ENCODE data around the gene AP3B1.

DNA sequence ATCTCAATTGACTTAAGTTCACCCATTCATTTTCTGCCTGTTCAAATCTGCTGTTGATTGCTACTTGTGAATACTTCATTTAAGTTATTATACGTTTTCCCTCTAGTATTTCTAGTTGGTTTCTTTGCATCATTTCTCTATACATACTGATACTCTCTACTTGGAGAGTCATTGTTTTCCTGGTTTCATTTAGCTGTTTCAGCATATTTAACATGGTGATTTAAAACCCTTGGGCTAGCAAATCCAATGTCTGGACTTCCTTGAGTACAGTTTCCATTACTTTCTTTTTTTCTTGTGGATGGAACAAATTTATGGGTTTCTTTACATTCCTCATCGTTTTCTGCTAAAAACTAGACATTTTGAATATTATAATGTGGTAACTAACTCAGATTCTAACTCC, 90.7 kb downstream of the AP3B1 start:
- TF ChIP-seq, protein P1, sequence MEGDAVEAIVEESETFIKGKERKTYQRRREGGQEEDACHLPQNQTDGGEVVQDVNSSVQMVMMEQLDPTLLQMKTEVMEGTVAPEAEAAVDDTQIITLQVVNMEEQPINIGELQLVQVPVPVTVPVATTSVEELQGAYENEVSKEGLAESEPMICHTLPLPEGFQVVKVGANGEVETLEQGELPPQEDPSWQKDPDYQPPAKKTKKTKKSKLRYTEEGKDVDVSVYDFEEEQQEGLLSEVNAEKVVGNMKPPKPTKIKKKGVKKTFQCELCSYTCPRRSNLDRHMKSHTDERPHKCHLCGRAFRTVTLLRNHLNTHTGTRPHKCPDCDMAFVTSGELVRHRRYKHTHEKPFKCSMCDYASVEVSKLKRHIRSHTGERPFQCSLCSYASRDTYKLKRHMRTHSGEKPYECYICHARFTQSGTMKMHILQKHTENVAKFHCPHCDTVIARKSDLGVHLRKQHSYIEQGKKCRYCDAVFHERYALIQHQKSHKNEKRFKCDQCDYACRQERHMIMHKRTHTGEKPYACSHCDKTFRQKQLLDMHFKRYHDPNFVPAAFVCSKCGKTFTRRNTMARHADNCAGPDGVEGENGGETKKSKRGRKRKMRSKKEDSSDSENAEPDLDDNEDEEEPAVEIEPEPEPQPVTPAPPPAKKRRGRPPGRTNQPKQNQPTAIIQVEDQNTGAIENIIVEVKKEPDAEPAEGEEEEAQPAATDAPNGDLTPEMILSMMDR (conservative IDR thresholded peaks at IDR 0.05; ENCODE audit: low read length): no peak
- no peak for TF ChIP-seq EZH2phosphoT487 (IDR thresholded peaks at IDR 0.05; ENCODE audit: borderline replicate concordance)
